Testis (tissue), 3 donors: ENCODE results near the gene MROH2A. TPM values are rescaled to one million over a fixed set of nuclear protein-coding genes. Genes with fewer than 3 reads are reported as not detected.

Experiments used
- DNase-seq: peaks from one replicate; pipeline ENCODE4 v3.0.0-alpha.2; 2019
- H3K27ac ChIP-seq, 2 donors: fragments of 200-600 bp; sonication (generic); one replicate each; pipeline ENCODE4 v1.5.1; 2019
- H3K27me3 ChIP-seq: fragments of 200-600 bp; sonication (generic); one replicate; pipeline ENCODE4 v1.5.1; 2019
- H3K36me3 ChIP-seq: fragments of 200-600 bp; sonication (generic); one replicate; pipeline ENCODE4 v1.5.1; 2017; ENCODE audit warnings: low read depth; ENCODE audit errors: missing control alignments
- H3K4me1 ChIP-seq: fragments of 200-600 bp; sonication (generic); one replicate; pipeline ENCODE4 v1.5.1; 2019
- H3K4me3 ChIP-seq, 2 donors: fragments of 200-600 bp; sonication (generic); one replicate each; pipeline ENCODE4 v1.5.1; 2017 to 2019
- H3K9me3 ChIP-seq: fragments of 200-600 bp; sonication (generic); one replicate; pipeline ENCODE4 v1.5.1; 2017
- POLR2A ChIP-seq: fragments of 450-650 bp; IDR thresholded peaks from one replicate; pipeline ENCODE4 v1.6.1; 2017; ENCODE audit warnings: antibody characterized with exemption, mild to moderate bottlenecking, moderate library complexity
- WGBS, 2 donors: methylation state at CpG; one replicate each; pipeline ENCODE4 v1.1.5; 2018; 5-methylcytosine and 5-hydroxymethylcytosine counted together
- intact Hi-C: fragments of 100-400 bp; cut with DNase I; formaldehyde crosslinking; loops from one replicate; pipeline ENCODE4 v1.15.1; 2023; ENCODE audit warnings: low total_unique reads
- polyA plus RNA-seq: library from polyadenylated mRNA; stranded (reverse); fragments of 350-450 nt; fragmentation: Illumina TruSeq; extraction: RNeasy Lipid Tissue Mini Kit (QIAGEN cat#74804); gene quantifications from one replicate; pipeline ENCODE4 v1.2.3, GENCODE V29; 2014; ENCODE audit warnings: low read depth, low replicate concordance; ENCODE audit not compliant: insufficient read depth
- total RNA-seq, 2 donors: library from RNA; depleted of rRNA; stranded (reverse); fragments of >200 nt; gene quantifications; one replicate each; pipeline ENCODE4 v1.2.3, GENCODE V29; 2016
- TF ChIP-seq, protein P1 (sequence below), 3 experiments: fragments of 450-650 bp in 2 of 3; fragments of 200-600 bp in 1 of 3; sonication (generic) in 1 of 3; IDR thresholded peaks; one replicate each; pipeline ENCODE4 v1.5.1; 2016 to 2019; ENCODE audit warnings: antibody characterized with exemption in 3 of 3, mild to moderate bottlenecking in 2 of 3, moderate library complexity in 1 of 3

MROH2A gene
- total and polyA plus RNA-seq, 3 donors from 2014 or later: 5.1 to 10.7 (median 5.3) TPM

DNA sequence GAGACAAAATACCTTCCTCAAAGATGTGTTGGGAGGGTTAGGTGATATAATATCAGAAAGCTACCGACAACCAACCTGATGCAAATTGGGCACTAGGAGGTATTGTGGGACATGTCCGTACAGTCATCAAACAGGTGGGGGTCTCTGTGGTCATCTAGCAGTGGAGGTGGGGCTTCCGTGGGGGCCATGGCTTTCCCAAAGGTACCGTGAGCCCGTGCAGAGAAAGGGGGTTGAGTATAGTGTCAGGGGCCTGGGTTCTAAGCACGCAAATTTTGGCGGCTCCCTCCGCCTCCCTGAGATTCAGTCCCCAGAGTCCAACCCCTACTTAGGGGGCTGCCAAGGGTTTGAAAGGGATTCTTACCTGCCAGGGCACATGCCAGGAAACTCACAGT lies 43.6 kb downstream of the MROH2A start:
- H3K4me1 ChIP-seq: no peaks in the 10 kb centered on the region
- no peak for TF ChIP-seq POLR2A
- TF ChIP-seq, protein P1, sequence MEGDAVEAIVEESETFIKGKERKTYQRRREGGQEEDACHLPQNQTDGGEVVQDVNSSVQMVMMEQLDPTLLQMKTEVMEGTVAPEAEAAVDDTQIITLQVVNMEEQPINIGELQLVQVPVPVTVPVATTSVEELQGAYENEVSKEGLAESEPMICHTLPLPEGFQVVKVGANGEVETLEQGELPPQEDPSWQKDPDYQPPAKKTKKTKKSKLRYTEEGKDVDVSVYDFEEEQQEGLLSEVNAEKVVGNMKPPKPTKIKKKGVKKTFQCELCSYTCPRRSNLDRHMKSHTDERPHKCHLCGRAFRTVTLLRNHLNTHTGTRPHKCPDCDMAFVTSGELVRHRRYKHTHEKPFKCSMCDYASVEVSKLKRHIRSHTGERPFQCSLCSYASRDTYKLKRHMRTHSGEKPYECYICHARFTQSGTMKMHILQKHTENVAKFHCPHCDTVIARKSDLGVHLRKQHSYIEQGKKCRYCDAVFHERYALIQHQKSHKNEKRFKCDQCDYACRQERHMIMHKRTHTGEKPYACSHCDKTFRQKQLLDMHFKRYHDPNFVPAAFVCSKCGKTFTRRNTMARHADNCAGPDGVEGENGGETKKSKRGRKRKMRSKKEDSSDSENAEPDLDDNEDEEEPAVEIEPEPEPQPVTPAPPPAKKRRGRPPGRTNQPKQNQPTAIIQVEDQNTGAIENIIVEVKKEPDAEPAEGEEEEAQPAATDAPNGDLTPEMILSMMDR (IDR thresholded peaks at IDR 0.05): no peak
- 92 to 95% methylated on average over 8 of the region's 8 CpGs for WGBS, 2 donors
- no peak overlapping the region for H3K4me3 ChIP-seq
- no peaks in the 10 kb centered on the region for H3K9me3 ChIP-seq
- DNase-seq: no peak
- H3K36me3 ChIP-seq: no peaks in the 10 kb centered on the region
- H3K27me3 ChIP-seq: no peaks in the 10 kb centered on the region
- intact Hi-C loops: no loop called here
- H3K27ac ChIP-seq: no peak overlapping the region

DNA sequence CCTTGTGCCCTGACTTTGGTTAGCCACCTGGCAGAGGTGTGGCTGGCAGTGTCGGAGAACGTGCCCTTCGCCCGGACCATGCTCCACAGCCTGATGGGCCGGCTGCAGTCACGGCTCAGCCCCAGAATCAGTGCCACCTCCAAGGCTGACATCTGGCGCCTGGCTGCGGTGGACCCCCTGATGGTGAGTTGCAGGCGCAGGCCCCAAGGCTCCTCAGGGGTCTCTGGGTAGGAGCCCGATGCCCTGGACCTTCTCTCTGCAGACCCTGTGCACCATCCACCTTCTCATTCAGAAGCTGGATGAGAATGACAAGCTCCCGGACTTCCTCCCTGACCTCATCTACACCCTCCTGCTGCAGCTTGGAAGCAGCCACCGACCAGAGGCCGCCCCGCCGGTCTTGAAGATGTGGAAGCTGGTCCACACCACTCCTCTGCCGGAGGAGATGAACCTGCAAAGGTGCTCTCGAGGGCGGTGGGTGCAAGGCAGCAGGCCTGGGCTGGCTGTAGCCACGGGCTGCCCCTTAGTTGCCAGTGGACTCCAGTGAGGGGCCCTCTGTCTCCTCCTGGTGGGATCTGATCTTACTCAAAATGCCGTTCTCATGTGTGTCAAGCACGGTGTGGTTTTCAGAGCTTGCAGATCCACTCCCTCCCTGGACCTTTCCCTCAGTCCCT lies 44.1 kb downstream of the MROH2A start:
- WGBS, 2 donors: 82 to 92% methylated on average over 12 to 21 of the region's 21 CpGs

DNA sequence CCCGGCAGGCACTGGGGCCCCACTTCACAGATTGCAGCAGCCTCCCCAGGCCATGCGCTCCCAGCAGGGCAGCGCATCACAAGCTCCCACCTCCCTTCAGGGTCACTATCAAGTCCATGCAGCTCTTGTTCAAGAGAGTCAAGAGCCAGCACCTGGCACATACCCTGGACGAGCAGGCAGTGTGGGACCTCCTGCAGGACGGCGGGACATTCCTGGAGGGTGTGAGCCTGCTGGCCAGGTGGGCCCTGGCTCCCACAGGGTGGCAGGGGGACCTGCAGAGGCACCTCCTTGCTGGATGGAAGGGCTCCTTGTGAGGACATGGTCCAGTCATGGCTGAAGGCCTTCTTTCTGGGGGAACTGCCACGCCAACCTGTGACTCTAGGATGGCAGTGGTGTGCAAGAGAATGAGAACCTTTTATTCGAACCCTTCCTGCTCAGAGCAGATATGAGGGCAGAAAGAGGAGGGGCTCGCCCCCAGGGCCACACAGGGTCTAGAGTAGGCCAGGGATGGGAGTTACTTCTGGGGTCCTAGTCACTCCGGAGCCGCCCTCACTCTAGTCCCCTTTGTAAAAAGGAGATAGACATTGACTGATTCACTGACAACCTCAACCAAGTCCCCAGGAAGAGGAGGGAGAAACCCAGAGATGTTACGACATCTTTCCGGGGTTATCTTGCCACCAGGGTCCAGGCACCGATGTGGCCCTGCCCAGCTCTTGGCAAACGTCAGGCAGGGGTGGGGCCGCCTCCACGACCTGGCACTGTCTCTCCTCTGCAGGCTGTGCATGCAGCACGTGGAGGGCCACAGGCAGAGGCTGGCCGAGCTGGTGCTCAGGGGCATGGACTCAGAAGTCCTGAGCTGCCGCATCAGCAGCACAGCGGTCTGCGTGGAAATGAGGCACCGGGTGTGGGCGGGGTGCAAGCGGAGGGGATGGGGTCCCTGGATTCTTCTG lies 44.9 kb downstream of the MROH2A start:
- TF ChIP-seq POLR2A: no peak
- TF ChIP-seq, protein P1 (IDR thresholded peaks at IDR 0.05): no peak
- Histone ChIP-seq H3K36me3 (no peaks in the 10 kb centered on the region), H3K9me3 (no peaks in the 10 kb centered on the region), H3K27ac (no peak overlapping the region), H3K4me3 (no peak overlapping the region), H3K4me1 (no peaks in the 10 kb centered on the region), H3K27me3 (no peaks in the 10 kb centered on the region)
- DNase-seq: no peak
- WGBS, 2 donors: 83 to 87% methylated on average over 12 to 25 of the region's 25 CpGs
- intact Hi-C loops: no loop called here

More for the DNA sequence above, 44.1 kb downstream of the MROH2A start:
- Histone ChIP-seq H3K4me3 (no peak overlapping the region), H3K36me3 (no peaks in the 10 kb centered on the region), H3K27ac (no peak overlapping the region), H3K27me3 (no peaks in the 10 kb centered on the region), H3K9me3 (no peaks in the 10 kb centered on the region), H3K4me1 (no peaks in the 10 kb centered on the region)
- intact Hi-C loops: no loop called here
- TF ChIP-seq, protein P1 (IDR thresholded peaks at IDR 0.05): no peak
- no peak for TF ChIP-seq POLR2A
- no peak for DNase-seq

DNA sequence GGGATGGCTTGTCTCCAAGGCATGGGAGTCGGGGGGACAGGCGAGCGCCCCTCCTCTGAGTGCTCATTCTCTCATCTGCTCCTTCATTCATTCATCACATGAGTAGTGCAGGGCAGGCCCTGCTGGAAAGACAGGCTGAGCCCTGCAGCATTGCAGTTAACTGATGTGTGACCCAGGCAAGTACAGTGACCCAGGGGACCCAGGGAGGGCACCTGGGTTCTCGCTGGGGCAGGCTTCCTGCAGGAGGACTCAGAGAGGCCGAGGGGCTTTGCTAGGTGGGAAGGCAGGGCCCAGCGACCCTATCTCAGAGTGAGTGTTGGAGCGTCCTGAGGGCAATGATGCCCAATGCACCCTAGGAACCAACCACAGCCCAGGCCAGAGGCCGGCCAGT lies 45.6 kb downstream of the MROH2A start:
- Histone ChIP-seq H3K9me3 (no peaks in the 10 kb centered on the region), H3K27me3 (no peaks in the 10 kb centered on the region), H3K4me3 (no peak overlapping the region), H3K36me3 (no peaks in the 10 kb centered on the region), H3K4me1 (no peaks in the 10 kb centered on the region), H3K27ac (no peak overlapping the region)
- no peak for DNase-seq
- whole genome bisulfite sequencing, 2 donors: 92 to 100% methylated on average over 2 to 8 of the region's 8 CpGs
- intact Hi-C loops: no loop called here
- TF ChIP-seq, protein P1 (IDR thresholded peaks at IDR 0.05): no peak
- TF ChIP-seq POLR2A: no peak
